ENCODE data around the gene C7orf25. TPM values are rescaled to one million over a fixed set of nuclear protein-coding genes. Genes with fewer than 3 reads are reported as not detected.

Gene C7orf25
- total RNA-seq, 1 experiment from 2014 or later = 10.0 TPM

- Histone ChIP-seq H3K27ac (ENCODE audit: low read length) (peak overlapping the region; percentile 97), H3K4me1 (ENCODE audit: control insufficient read depth, insufficient read depth, low read length) (peaks cover 27% of the 10 kb centered on the region), H3K27me3 (ENCODE audit: control insufficient read depth, insufficient read depth, low read length) (no peaks in the 10 kb centered on the region), H3K4me3 (ENCODE audit: low read depth in 2 of 2, low read length in 2 of 2) (peak overlapping the region; percentile 94 to 95), H3K9me3 (ENCODE audit: control insufficient read depth, insufficient read depth, low read depth, low read length) (no peaks in the 10 kb centered on the region), H3K36me3 (ENCODE audit: control insufficient read depth, insufficient read depth, low read length) (peaks cover 41% of the 10 kb centered on the region)
- intact Hi-C loops (cut with micrococcal nuclease; ENCODE audit: unreplicated experiment) (no loop called here), in situ Hi-C loops (cut with HindIII; ENCODE audit: low pct_unique_long_range_greater_than_20kb, low sequenced_read_pairs) (no loop called here)
- CTCF ChIA-PET = interaction anchor here (0.6 to 0.8 kb wide), 3 partner anchors 8 to 906 kb away, joined by 3 to 10 read pairs (median 4); no protein-coding TSS in a partner anchor
- ATAC-seq (peak; percentile 28; the same call in 1 of the 2 replicates), DNase-seq (ENCODE audit: low read depth, low spot score) (no peak)
- no TSS peak for BruUV-seq (replicated peaks)
- POLR2A ChIA-PET = interaction anchor here (0.6 to 0.7 kb wide), 3 partner anchors 51 to 782 kb away, joined by 3 to 16 read pairs (median 4); no protein-coding TSS in a partner anchor
- TF ChIP-seq POLR2AphosphoS5 (IDR thresholded peaks at IDR 0.05; ENCODE audit: low read depth, low read length) (no peak), TCF7L2 (IDR thresholded peaks at IDR 0.05; ENCODE audit: low read depth, low read length) (no peak), CTCF (IDR thresholded peaks at IDR 0.05) (no peak), SIN3A (IDR thresholded peaks at IDR 0.05; ENCODE audit: borderline replicate concordance, insufficient read depth, low read depth, low read length) (no peak)
- TF ChIP-seq, protein P1, sequence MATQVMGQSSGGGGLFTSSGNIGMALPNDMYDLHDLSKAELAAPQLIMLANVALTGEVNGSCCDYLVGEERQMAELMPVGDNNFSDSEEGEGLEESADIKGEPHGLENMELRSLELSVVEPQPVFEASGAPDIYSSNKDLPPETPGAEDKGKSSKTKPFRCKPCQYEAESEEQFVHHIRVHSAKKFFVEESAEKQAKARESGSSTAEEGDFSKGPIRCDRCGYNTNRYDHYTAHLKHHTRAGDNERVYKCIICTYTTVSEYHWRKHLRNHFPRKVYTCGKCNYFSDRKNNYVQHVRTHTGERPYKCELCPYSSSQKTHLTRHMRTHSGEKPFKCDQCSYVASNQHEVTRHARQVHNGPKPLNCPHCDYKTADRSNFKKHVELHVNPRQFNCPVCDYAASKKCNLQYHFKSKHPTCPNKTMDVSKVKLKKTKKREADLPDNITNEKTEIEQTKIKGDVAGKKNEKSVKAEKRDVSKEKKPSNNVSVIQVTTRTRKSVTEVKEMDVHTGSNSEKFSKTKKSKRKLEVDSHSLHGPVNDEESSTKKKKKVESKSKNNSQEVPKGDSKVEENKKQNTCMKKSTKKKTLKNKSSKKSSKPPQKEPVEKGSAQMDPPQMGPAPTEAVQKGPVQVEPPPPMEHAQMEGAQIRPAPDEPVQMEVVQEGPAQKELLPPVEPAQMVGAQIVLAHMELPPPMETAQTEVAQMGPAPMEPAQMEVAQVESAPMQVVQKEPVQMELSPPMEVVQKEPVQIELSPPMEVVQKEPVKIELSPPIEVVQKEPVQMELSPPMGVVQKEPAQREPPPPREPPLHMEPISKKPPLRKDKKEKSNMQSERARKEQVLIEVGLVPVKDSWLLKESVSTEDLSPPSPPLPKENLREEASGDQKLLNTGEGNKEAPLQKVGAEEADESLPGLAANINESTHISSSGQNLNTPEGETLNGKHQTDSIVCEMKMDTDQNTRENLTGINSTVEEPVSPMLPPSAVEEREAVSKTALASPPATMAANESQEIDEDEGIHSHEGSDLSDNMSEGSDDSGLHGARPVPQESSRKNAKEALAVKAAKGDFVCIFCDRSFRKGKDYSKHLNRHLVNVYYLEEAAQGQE (IDR thresholded peaks at IDR 0.05; ENCODE audit: insufficient read depth in 1 of 2, low read depth in 2 of 2, low read length in 1 of 2) = no peak
These were observed 21.1 kb upstream of the C7orf25 start for GRCh38 chr7:42932811-42933591.

- Histone ChIP-seq H3K4me3 (ENCODE audit: low read depth in 2 of 2, low read length in 2 of 2) (peak within 1 kb of the TSS; percentile 94 to 95), H3K9me3 (ENCODE audit: control insufficient read depth, insufficient read depth, low read depth, low read length) (no peaks in the 10 kb centered on the region), H3K27me3 (ENCODE audit: control insufficient read depth, insufficient read depth, low read length) (no peaks in the 10 kb centered on the region), H3K4me1 (ENCODE audit: control insufficient read depth, insufficient read depth, low read length) (peaks cover 27% of the 10 kb centered on the region), H3K27ac (ENCODE audit: low read length) (peak within 1 kb of the TSS; percentile 97), H3K36me3 (ENCODE audit: control insufficient read depth, insufficient read depth, low read length) (peaks cover 34% of the 10 kb centered on the region)
- in situ Hi-C loops (cut with HindIII; ENCODE audit: low pct_unique_long_range_greater_than_20kb, low sequenced_read_pairs) (no loop called here), intact Hi-C loops (cut with micrococcal nuclease; ENCODE audit: unreplicated experiment) (no loop called here)
- TF ChIP-seq POLR2AphosphoS5 (IDR thresholded peaks at IDR 0.05; ENCODE audit: low read depth, low read length) = peak; percentile 89
- TF ChIP-seq CTCF (IDR thresholded peaks at IDR 0.05) = no peak
- TF ChIP-seq, protein P1 (IDR thresholded peaks at IDR 0.05; ENCODE audit: insufficient read depth in 1 of 2, low read depth in 2 of 2, low read length in 1 of 2) = peak in 1 of 2 experiments; percentile 11; a peak in 1 of 4 replicates
- peak; percentile 38; the same call in 1 of the 2 replicates for TF ChIP-seq TCF7L2 (IDR thresholded peaks at IDR 0.05; ENCODE audit: low read depth, low read length)
- TF ChIP-seq SIN3A (IDR thresholded peaks at IDR 0.05; ENCODE audit: borderline replicate concordance, insufficient read depth, low read depth, low read length) = peak; percentile 81; the same call in 1 of the 2 replicates
- DNase-seq (ENCODE audit: low read depth, low spot score) (peak; percentile 96), ATAC-seq (peak; percentile 100)
- BruUV-seq (replicated peaks) = TSS peak; percentile 80
- ChIA-PET POLR2A (interaction anchor here (0.6 to 0.7 kb wide), 4 partner anchors 50 to 783 kb away, joined by 3 to 7 read pairs (median 4); no protein-coding TSS in a partner anchor), CTCF (interaction anchor here (0.6 to 1.5 kb wide), 4 partner anchors 442 to 991 kb away, joined by 3 to 5 read pairs (median 4); no protein-coding TSS in a partner anchor)
These were observed 20.2 kb upstream of the C7orf25 start, which contains the start of the genes MRPL32 and PSMA2 for GRCh38 chr7:42931834-42932651. MRPL32 (plus strand) TSS chr7:42932376; CDS start chr7:42932387, 11 bp downstream. PSMA2 (minus strand) TSS chr7:42932174; CDS start chr7:42932158, 16 bp downstream.
